Gastrocnemius medialis (tissue), 4 donors: ENCODE results near the gene EPHA2.

Experiments used
- POLR2A ChIP-seq, 2 donors: fragments of 450-650 bp; IDR thresholded peaks; one replicate each; pipeline ENCODE4 v1.6.1; 2017; ENCODE audit warnings: antibody characterized with exemption in 2 of 2, mild to moderate bottlenecking in 2 of 2, moderate library complexity in 2 of 2
- TF ChIP-seq, protein P1 (sequence below), 5 experiments: fragments of 450-650 bp in 3 of 5; fragments of 200-600 bp in 2 of 5; sonication (generic) in 2 of 5; IDR thresholded peaks in 4 of 5; conservative IDR thresholded peaks in 1 of 5; 1 replicate in 4 of 5; 2 replicates in 1 of 5; pipeline ENCODE4 v1.5.1; 2016 to 2019; ENCODE audit warnings: antibody characterized with exemption in 5 of 5, mild to moderate bottlenecking in 3 of 5, moderate library complexity in 3 of 5

DNA sequence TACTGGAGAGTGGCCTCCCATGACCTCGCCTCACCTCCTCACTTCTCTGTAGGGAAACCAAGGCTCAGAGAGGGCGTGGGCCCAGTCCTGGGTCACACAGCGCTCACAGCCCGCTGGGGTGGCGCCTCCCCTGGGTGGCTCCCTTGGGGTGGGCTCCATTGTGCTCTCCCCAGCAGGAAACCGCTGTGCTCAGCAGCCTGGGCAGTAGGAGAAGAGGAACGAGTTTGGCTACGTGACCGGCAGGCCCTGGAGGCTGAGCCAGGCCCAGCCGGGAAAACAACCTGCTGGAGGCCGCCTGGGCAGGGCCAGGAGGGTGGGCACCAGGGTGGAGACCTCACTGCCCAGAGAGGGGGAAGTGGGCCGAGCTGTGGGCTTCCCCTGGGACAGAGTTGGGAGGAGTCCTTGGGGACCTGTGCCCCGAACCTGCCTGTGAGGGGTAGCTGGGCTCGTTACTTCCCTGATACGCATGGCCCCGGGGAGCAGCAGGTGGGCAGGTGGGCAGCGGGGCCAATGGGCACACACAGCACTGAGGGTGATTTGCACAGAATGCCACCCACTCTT lies 67.4 kb downstream of the EPHA2 start:
- no peak for TF ChIP-seq POLR2A (IDR thresholded peaks at IDR 0.05)
- TF ChIP-seq, protein P1, sequence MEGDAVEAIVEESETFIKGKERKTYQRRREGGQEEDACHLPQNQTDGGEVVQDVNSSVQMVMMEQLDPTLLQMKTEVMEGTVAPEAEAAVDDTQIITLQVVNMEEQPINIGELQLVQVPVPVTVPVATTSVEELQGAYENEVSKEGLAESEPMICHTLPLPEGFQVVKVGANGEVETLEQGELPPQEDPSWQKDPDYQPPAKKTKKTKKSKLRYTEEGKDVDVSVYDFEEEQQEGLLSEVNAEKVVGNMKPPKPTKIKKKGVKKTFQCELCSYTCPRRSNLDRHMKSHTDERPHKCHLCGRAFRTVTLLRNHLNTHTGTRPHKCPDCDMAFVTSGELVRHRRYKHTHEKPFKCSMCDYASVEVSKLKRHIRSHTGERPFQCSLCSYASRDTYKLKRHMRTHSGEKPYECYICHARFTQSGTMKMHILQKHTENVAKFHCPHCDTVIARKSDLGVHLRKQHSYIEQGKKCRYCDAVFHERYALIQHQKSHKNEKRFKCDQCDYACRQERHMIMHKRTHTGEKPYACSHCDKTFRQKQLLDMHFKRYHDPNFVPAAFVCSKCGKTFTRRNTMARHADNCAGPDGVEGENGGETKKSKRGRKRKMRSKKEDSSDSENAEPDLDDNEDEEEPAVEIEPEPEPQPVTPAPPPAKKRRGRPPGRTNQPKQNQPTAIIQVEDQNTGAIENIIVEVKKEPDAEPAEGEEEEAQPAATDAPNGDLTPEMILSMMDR (IDR thresholded peaks at IDR 0.05 in 4 of 5, conservative IDR thresholded peaks at IDR 0.05 in 1 of 5), result no peak
